K562 (cell line): ENCODE results near the gene PRM3. TPM values are rescaled to one million over a fixed set of nuclear protein-coding genes. Genes with fewer than 3 reads are reported as not detected.
A peak's percentile ranks its signal among the peaks of the same experiment; 100 is the strongest.

ENCODE experiments used
- MGA ChIP-seq: fragments of 450-650 bp; IDR thresholded peaks from 2 replicates; pipeline ENCODE4 v1.6.1; 2016; ENCODE audit warnings: mild to moderate bottlenecking, moderate library complexity
- NFXL1 ChIP-seq: fragments of 450-650 bp; formaldehyde crosslinking; IDR thresholded peaks from 2 replicates; pipeline ENCODE4 v1.4.0; 2021; ENCODE audit warnings: mild to moderate bottlenecking
- RBFOX2 ChIP-seq: fragments of 200-400 bp; formaldehyde crosslinking; IDR thresholded peaks from 2 replicates; pipeline ENCODE4 v1.6.1; 2017; ENCODE audit warnings: low read depth, mild to moderate bottlenecking, low read length, moderate library complexity
- RBM39 ChIP-seq: fragments of 200-400 bp; formaldehyde crosslinking; optimal IDR thresholded peaks from 2 replicates; pipeline ENCODE3; 2018; ENCODE audit warnings: low read depth, low read length
- SRSF7 ChIP-seq: fragments of 200-400 bp; formaldehyde crosslinking; optimal IDR thresholded peaks from 2 replicates; pipeline ENCODE3; 2017; ENCODE audit warnings: mild to moderate bottlenecking, low read depth, low read length
- TAF1 ChIP-seq: IDR thresholded peaks from 2 replicates; pipeline ENCODE4 v1.6.1; 2011; ENCODE audit warnings: mild to moderate bottlenecking, low read length, moderate library complexity; ENCODE audit not compliant: insufficient read depth, control insufficient read depth, severe bottlenecking; ENCODE audit errors: extremely low read depth
- ZBTB33 ChIP-seq: sonication (generic); formaldehyde crosslinking; IDR thresholded peaks from 2 replicates; pipeline ENCODE4 v1.8.1; 2023; ENCODE audit warnings: mild to moderate bottlenecking, missing genetic modification reagents
- ZFX ChIP-seq: sonication (generic); formaldehyde crosslinking; IDR thresholded peaks from 2 replicates; pipeline ENCODE4 v1.8.0; 2022; ENCODE audit warnings: mild to moderate bottlenecking, missing genetic modification reagents, moderate library complexity
- ZNF175 ChIP-seq: fragments of 200-800 bp; sonication (Bioruptor generic); IDR thresholded peaks from 2 replicates; pipeline ENCODE4 v1.6.1; 2016; ENCODE audit warnings: low read depth, mild to moderate bottlenecking, missing genetic modification characterization, missing compliant biosample characterization
- ZNF512 ChIP-seq: IDR thresholded peaks from 2 replicates; pipeline ENCODE4 v1.6.1; 2016; ENCODE audit warnings: missing genetic modification characterization, missing compliant biosample characterization
- polyA plus RNA-seq, 8 experiments: library from polyadenylated mRNA; depleted of rRNA in 4 of 8; stranded (reverse) in 5 of 8; unstranded in 3 of 8; fragments of >200 nt; fragmentation: Nextera tagmentation in 2 of 8; fragmentation: Illumina TruSeq in 1 of 8; extraction: Ambion mirVana in 2 of 8; extraction: Trizol in 1 of 8; gene quantifications; 2 replicates each; pipeline versions ENCODE4 v1.2.1 to v1.2.3, GENCODE V29; 2011 to 2014; ENCODE audit warnings: inconsistent platforms in 1 of 8, missing spikeins in 1 of 8
- total RNA-seq, 7 experiments: library from RNA; depleted of rRNA in 6 of 7; stranded (reverse); fragments of >200 nt in 6 of 7; fragmentation: Illumina TruSeq in 2 of 7; extraction: Trizol in 2 of 7; gene quantifications; 2 replicates each; pipeline versions ENCODE4 v1.2.1 to v1.2.3, GENCODE V29; 2011 to 2021; ENCODE audit warnings: low replicate concordance in 1 of 7

The PRM3 gene
- total and polyA plus RNA-seq, 9 of the 15 experiments (the other 6 are each of a cell fraction or from before 2014, with no cell fraction given) = not detected

- TF ChIP-seq MGA (0 out of 2 replicates have a peak, but pooled peaks have one; percentile 17), RBM39 (no peak), ZNF512 (tag) (0 out of 2 replicates have a peak, but pooled peaks have one; percentile 22), NFXL1 (CRISPR knock-in tag) (no peak), ZNF175 (no peak), SRSF7 (no peak), RBFOX2 (0 out of 2 replicates have a peak, but pooled peaks have one; percentile 4), ZFX (CRISPR knock-in tag) (0 out of 2 replicates have a peak, but pooled peaks have one; percentile 34), TAF1 (no peak), ZBTB33 (CRISPR knock-in tag) (peak; percentile 93)
These were observed 20.1 kb downstream of the PRM3 start (continued) for GRCh38 chr16:11253009-11253994.
